ENCODE measurements around the gene FOXO6.

Gene FOXO6

DNA sequence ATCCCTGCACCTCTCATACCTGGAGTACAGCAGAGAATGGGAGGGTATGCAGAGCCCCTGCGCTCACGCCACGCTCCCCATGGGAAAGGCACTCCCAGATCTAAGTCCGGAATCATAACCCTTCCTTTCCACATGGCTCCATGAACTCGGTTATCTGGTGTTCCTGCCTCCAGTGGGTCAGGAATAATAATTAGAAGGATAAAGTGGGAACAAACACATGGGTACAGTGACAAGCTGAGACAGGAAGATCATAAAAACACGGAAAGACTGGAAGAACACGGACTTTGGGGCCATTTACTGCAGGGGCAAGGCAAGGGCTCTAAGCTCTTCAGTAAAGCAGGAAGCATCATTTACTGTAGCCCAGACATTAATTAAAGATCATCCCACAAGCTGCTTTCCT lies 48.6 kb downstream of the FOXO6 start:
- no peak for DNase-seq (ENCODE audit: low spot score)

DNA sequence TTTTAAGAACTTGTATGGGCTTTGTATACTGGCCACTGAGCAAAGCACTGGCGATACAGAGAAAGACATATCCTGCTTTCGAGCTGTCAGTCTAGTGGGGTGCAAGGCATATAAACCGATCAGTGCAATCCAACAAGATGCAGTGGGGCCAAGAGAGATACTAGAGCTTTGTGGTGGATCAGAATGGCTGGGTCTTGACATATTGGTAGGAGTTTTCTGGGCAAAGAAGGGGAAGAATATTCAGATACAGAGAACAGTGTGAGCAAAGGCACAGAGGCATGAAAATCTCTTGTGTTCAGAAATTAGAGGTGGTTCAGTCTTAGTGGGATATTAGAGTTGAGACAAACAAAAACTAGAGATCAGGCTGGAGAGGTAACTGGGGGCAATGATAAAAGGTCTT lies 49.2 kb downstream of the FOXO6 start:
- DNase-seq (ENCODE audit: low spot score), result no peak

DNA sequence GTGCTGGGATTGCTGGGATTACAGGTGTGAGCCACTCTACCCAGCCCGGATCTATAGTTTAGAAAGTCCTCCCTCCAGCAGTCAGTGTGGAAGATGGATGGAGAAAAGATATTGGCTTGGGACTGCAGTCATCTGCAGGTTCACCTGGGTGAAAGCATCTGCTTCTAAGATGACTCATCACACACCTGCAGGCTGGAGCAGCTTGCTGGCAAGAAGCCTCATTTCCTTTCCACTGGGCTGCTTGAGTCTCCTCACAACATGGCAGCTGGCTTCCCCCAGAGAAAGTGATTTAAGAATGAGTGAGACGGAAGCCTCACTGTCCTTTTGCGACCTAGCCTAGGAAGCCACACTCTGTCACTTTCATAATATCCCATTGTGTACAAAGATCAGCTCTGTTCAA lies 50.0 kb downstream of the FOXO6 start:
- no peak for DNase-seq (ENCODE audit: low spot score)

DNA sequence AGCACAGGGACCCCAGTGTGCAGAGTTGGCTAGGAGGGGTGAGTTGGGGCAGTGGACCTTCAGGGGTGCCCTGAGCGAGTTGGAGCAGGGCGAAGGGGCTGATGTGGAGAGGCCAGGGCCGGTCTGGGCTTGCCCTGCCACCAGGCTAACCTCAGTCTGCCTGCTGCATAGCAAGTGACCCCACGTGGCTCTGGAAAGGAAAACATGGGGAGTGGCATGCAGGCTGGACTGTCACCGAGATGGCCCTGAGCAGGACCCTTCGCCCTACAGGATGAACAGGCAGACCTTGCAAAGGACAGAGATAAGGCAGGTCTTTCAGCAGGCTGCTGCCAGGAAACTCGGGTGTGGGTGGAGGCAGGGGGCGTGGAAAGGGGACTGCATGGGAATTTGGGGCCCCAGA lies 51.5 kb downstream of the FOXO6 start:
- DNase-seq (ENCODE audit: low spot score), result no peak

DNA sequence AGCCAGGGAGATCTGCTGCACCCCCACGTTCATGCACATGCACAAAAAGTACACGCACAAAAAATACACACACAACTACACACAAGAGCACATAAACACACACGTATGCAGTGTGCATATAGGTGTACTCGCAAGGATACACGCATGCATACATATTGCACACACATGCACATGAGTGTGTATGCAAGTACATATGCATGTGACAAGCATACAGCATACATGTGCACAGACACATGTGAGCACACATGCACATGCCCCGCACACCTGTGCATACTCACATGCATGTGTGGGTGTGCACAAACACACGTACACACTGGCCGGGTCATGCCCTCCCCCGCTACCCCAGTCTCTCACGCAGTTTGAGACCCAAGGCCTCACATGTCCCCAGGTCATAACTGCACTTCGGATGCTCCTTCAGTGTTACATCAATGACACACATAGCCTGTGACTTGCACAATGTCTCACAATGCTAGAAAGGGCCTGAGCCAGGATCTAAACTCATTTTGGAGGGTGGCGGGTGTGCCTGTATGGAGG lies 52.6 kb downstream of the FOXO6 start:
- DNase-seq (ENCODE audit: low spot score), result no peak

DNA sequence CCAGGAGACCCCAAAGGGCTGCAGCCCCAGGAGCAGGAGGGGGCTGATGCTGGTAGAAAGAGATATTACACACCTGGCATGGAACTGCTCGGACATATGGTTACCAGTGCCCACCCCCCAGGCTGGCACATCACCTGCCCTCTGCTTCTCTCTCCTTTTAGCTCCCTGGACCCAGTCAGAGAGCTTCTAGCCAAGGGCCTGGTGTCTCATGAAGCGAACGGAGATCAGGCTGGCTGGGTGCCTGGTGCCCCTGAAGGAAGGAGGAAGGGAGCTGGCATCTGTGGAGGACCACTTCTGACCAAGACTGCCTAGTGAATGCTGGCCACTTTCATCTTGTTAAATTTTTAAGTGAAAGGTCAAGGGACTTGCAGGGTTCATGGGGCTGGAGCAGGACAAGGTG lies 53.1 kb downstream of the FOXO6 start:
- DNase-seq (ENCODE audit: low spot score), result no peak

DNA sequence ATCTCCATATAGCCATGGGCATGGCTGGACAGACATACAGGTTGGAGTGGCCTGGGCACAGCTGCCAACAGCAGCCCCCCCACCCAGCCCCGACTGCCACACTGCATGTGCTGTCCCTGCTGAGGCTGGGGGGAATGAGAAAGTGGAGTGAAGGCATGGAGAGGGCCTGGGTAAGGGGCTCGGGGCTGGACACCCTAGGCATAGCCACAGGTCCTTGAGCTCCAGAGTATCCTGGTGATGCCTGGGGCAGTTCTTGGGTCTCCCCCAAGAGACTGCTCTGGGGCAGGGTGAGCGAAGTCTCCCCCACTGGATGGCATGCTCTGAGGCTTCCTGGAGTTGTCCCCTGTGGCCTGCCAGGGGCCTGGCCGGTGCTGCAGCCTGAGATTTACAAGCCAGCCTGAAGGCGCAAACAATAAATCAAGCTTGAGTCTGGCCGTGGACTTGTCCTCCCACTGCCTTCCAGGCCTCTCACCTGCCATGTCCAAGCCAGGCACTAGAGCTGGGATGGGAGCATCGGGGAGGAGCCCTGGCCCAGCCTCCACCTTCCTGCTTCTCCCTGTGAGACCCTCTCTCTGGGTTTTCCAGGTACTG lies 53.6 kb downstream of the FOXO6 start:
- DNase-seq (ENCODE audit: low spot score), result no peak

DNA sequence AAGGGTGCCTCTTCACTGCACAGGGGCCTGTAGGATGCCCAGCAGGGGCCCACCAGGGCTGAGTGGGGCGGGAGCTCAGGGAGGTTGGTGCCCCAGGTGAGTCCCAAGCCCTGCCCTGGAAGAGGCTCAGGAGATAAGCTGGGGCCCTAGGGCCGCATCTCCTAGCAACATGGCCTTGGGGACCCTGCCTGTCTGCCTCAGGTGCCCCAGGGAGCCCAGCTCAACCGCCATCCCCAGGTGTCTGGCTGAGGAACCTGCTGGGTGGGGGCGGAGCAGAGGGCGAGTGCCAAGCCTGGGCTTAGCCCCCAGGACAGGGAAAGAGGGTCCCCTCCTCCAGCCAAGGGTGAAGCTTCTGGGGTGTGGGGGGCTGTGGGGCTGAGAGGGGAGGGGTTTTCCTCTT lies 54.8 kb downstream of the FOXO6 start:
- no peak for DNase-seq (ENCODE audit: low spot score)

DNA sequence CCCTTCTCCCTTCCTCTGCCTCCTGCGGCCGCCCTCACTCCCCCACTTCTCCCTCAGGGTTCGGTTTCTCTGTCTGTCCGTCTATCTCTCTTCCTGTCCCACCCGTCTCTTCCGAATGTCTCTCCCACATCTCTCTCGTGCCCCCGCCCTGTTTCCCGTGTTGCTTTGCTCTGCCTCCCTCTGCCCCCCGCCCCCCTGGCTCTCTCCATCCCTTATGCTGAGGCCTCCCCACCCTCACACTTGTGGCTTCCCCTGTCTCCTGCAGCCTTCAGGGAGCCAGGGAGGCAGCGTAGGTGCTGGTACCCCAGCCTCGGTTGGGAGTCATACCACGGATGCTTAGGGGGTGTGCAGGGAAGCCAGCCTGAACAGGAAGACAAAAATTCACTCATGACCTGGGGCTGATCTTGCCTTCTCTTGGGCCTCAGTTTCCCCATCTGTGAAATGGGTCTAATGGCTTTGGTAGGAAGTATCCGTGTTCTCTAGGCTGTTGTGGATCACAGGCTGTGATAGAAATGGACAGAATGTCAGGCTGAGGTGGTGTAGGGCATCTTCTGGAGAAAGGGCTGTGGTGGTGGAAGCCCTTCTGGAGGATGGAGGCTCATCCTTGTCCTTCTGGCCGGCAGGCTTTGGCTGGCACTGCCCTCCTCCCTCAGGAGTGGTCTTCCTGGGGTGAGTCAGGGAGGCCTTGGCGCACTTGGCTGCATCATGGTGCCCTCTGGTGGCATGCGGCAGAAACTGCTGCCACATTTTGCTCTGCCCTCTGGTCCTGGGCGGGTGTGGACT lies 55.5 kb downstream of the FOXO6 start:
- DNase-seq (ENCODE audit: low spot score), result peak; percentile 51

DNA sequence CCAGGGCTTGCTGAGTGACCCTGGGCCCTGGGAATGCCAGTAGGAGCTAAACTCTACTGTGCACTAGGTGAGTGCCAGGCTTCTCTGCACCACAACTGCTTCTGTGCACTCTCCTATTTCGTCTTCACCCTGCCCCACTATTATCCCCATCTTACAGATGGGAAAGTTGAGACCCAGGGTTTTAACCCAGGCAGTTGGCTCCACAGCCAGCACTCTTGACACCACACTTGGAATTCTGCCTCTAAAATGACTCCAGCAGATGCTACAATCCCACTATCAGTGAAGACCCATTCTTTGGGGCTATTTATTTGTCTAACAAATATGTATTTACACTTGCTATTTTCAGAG lies 56.1 kb downstream of the FOXO6 start:
- no peak for DNase-seq (ENCODE audit: low spot score)

DNA sequence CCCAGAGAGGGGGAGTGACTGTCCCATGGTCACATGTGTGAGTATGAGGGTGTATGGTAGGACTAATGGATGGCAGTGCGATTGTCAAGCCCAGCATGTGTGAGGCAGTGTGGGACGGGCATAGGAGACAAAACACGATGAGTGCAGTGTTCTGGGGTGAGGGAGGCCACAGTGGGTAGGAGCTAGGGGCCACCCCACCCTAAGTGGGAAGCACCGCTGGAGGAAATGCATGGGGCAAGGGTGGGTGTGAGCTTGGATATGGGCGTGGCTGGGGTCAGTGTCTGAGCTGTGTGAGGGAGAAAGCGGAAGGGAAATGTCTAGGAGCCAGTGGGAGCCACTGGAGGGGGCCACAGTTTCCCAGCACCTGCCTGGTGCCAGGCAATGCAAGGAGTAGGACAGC lies 56.5 kb downstream of the FOXO6 start:
- DNase-seq (ENCODE audit: low spot score), result no peak

DNA sequence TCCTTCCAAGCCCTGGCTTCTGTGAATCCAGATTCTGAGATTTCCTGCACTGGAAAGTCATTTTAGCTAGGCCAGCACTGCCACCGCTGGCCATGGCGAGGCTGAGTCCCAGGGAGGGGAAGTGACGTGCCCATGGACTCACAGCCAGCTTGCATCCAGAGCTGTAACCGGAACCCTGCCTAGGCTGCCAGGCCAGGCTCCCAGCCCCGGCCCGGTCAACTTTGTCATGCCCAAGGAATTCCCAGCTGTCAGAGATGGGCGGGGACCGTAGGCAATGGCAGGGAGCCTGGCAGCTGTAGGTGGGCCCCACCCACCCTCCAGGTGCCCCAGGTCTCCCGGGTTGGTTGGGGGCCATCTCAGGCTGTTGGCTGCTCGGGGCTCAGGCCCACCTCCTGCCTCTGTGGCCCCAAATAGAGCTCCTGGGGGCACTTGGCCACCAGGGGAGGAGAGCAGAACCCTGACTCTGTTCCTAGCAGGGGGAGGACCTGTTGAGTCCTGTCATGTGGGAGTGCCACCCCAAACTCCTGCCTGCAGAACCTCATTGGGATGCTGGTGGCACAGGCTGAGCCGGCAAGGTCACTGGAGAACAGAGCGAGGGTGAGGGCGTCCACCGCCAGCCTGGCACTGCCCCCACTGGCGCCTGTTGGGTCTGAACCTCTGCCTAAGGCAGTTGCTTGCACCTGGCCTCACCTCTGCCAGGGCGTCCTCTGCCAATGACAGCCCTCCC lies 57.8 kb downstream of the FOXO6 start:
- no peak for DNase-seq (ENCODE audit: low spot score)

DNA sequence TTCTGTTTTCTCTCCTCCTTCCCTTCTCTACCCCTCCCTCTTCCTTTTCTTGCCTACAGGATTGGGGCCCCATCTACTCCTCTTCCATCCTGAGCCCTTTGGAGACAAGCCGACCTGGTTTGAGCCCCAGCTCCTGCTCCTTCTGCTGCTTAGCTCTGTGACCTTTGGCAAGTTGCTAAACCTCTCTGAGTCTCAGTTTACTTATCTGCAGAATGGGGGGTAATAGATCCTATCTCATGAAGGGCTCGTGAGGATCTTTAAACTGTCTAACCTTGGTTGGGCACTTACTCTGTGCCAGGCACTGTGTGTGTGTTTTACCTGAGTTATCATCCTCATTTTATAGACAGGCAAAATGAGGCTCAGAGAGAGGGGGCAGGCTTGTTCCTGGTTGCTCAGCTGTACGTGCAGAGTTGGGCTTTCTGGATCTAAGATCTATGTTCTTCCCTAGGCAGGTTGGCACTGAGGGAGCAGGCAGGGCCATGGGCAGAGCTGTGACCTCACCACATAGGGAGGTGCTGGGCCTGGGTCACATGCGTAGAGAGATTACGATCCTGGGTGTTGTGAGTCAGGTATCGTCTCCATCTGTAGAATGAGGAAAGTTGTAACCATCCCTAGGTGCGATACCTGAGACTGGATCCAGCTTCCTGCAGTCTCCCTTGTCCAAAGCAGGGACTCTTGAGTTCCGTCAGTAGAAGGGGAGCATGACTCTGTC lies 58.5 kb downstream of the FOXO6 start:
- DNase-seq (ENCODE audit: low spot score), result no peak

DNA sequence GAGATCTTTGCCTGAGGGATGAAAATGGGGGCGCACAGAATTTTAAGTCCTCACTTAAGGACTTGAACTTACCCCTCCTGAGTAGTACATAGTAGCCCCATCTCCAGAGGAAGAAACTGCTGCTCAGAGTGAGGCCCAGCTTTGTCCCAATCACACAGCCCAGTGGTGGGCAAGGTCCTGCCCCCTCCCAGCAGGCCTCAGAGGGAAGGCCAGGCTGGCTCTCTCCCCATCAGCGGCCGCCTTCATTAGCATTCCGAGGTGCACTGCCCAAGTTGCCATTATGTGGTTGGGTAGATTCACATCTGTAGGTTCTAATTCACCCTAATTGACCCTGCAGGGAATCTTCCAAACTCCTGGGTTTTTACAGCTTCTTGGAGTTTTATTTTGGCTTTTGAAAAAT lies 59.1 kb downstream of the FOXO6 start:
- DNase-seq (ENCODE audit: low spot score), result no peak

DNA sequence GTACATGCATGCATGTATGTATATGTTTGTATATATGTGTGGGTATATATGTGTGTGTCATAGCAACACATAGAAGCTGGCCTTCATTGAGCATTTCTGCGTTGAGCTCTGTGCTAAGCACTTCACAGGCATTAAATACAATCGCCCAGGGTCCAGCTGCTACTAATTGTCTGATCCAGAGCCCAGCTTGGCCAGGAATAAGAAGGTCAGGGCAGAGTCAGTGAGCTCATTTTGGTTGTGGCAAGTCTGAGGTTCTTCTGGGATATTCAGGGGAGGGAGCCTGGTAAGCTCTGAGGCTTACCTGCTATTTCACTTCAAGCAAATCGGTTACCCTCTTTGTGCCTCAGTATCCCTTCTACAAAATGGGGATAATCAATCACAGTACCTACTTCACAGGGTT lies 59.6 kb downstream of the FOXO6 start:
- DNase-seq (ENCODE audit: low spot score), result no peak

DNA sequence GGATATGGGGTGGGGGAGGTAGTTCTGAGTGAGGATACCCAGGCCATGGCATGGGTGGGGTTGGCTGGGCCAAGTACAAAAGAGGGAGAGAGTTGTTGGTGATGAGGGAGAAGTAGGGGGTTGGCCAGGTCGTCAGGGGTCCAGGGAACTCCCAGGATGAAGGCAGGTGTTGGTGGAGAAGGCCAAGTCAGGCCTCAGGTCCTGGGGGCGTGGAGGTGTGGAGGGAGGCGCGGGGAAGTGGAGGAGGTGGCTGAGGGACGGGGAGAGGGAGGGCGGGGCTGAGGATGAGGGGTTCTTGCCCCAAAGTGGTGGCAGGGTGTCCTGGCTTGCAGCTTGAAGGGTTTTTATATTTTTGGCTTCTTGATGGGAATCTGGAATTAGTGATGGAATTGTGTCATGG lies 61.1 kb downstream of the FOXO6 start:
- no peak for DNase-seq (ENCODE audit: low spot score)

DNA sequence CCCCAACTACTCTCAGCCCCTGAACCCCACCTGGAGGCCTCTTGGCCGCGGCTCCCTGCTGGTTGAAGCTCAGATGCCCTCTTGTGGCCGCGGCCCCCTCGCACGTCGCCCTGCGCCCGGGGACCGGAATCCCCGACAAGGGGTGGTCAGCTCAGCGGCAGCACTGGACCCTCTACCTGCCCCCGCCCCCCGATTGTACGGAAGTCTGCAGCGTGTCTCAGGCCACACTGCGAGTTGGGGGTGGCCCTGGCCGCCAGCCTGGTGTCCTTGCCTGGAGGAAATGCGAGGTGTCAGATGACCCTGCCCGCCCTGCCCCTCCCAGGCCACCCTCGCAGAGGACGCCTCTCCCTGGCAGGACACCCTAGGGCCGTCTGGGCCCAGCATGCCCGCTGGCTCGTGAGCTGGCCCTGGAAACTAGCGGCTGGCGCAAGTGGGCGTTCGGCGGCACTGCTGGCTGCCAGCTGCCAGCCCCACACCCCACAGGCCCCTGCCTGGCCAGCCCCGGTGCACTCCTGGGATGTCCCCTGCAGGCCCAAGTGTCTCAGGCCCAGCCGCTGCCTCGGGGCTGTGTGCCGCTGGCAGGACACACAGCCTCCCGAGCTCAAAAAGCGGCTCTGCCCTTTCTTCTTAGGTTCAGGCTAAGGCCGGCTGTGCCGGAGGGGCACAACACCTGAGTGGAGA lies 62.4 kb downstream of the FOXO6 start:
- no peak for DNase-seq (ENCODE audit: low spot score)

DNA sequence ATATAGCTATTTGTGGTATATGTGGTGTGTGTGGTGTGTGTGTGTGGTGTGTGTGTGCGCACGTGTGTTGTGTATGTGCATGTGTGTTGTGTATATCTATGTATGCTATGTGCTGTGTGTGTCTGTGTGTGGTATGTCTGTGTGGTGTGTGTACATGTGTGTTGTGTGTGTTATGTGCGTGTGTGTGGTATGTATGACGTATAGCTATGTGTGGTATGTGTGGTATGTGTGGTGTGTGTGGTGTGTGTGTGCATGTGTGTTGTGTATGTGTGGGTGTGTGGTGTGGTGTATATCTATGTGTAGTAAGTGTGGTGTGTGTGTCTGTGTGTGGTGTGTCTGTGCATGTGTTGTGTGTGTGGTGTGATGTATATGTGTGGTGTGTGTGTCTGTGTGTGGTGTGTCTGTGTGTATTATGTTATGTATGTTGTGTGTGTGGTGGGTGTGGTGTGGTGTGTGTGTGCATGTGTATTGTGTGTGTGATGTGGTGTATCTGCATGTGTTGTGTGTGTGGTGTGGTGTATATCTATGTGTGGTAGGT lies 63.4 kb downstream of the FOXO6 start:
- DNase-seq (ENCODE audit: low spot score), result no peak

DNA sequence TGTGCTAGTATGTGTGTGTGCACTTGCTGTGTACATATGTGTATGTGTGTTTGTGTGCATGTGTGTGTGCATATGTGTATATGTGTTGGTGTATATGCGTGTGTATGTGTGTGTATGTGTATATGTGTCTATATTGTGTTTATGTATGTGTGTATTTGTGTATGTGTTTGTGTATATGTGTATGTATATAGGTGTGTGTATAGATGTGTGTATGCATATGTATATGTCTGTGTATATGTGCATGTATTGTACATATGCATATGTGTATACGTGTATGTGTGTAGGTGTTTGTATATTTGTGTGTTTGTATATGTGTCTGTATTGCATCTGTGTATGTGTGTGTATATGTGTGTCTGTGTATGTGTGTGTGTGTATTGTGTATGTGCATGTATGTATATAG lies 64.1 kb downstream of the FOXO6 start:
- no peak for DNase-seq (ENCODE audit: low spot score)

DNA sequence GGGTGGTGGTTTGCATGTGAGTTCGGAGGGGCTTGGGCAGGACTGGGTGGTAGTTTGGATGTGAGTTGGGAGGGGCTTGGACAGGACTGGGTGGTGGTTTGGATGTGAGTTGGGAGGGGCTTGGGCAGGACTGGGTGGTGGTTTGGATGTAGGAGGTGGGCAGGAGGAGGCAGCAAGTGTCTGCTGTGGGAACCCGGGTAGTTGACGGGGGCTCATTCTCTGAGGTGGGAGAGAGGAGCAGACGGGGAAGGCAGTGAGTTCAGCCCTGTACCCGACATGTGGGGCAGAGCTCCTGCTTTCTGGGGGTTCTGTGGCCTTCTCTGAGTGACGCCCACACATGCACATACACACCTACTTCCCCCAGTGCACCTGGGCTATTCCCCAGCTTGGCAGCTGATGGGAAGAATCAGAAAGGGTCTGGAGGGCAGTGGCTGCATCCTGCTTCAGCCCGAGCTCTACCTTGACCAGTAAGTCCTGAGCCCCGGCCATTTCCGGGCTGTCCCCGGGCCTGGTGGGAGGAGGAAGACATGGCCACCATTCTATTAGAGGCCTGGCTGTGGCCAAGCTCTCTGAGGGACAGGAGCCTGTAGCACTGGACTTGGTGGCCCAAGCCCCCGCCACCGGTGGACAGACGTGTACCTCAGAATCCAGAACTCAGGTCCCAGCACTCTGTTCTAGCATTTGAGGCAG lies 65.1 kb downstream of the FOXO6 start:
- DNase-seq (ENCODE audit: low spot score), result no peak

Data from CD4-positive, alpha-beta T cell treated with Interleukin-6 at 100 ng/mL for 8 hours (primary cell).